Ammon's horn (tissue), 1 donor: ENCODE data around the gene CHTF18.
A peak's percentile ranks its signal among the peaks of the same experiment; 100 is the strongest.
"Not testable (repeated sequence)": the region's sequence is repeated elsewhere in the genome, so short reads cannot be mapped to it uniquely, and the experiment has no call there.

Source experiments
- DNase-seq: peaks from one replicate; pipeline ENCODE4 v3.0.0-alpha.2; 2016; ENCODE audit warnings: low spot score

Gene CHTF18

DNA sequence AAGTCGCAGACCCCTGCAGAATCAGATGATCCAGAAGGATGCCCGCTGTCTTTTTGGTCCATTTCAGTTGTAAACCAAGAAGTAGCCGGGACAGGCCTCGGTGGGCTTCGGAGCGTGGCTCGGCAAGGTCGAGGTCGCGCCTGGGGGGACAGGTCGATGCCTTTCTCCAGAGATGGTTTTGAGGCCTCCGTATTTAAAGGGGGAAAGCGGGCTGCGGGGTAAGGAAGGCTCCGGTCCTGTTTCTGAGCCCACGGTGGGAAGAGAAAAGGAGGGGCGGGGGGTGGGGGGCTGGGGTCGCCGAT lies 19.6 kb downstream of the CHTF18 start:
- no peak for DNase-seq

- peak; percentile 60 for DNase-seq
Observed at GRCh38 chr16:813204-813915, 24.9 kb downstream of the CHTF18 start.

GRCh38 chr16:813916-814412 lies 25.5 kb downstream of the CHTF18 start:
- no peak for DNase-seq

GRCh38 chr16:814974-815373 lies 26.6 kb downstream of the CHTF18 start:
- DNase-seq: no peak

DNA sequence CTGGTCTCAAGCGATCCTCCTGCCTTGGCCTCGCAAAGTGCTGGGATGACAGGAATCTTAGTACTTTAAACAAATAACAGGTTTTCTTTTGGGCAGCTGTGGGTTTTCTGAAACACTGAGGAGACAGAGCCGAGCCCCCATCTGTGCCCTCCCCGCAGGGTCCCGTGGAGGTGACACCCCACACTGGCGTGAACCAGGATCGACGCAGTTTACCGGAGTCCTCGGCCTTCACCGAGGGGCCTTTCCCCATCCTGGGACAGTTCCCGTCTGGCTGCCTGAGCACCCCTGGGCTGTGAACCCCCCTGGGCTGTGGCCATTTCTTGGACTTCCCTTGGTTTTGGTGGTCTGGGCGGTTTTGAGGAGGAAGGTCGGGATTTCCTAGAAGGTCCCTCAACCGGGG lies 27.4 kb downstream of the CHTF18 start:
- no peak for DNase-seq

- DNase-seq: no peak
Observed at GRCh38 chr16:817001-817906, 28.8 kb downstream of the CHTF18 start.

- no peak for DNase-seq
Observed at GRCh38 chr16:818132-818531, 29.7 kb downstream of the CHTF18 start.

- DNase-seq: no peak
Observed at GRCh38 chr16:818592-818991, 30.2 kb downstream of the CHTF18 start.

DNA sequence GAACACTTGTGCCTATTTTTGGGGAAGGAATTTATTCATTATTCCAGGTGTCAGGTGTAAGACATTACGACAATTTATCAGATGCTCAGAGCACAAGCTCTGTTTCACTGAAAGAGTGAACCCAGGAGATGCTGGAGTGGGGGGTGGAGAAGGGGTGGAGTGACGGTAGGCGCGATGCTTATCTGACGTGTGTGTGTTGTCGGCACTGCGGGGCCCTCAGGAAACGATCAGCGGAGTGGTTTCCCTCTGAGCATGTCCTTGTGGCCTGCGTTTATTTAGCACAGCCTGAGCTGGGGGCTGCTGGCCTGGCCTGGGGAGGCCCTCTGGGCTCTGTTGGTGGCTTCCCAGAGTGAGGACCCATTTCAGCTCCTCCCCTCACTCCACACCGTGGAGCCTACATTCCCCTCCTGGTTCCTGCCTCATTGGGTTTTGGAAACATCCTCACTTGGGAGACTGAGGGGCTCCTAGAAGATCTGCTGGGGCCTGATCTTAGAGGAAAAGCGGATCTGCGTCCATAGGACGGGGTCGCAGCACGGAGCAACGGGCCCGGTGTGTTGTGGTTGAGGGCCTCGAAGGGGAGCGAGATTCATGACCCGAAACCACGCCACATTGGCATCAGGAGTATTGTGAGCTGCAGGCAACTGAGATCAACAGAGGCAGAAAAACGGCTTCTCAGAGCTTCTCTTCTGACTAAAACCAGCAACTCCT lies 31.1 kb downstream of the CHTF18 start:
- no peak for DNase-seq

DNA sequence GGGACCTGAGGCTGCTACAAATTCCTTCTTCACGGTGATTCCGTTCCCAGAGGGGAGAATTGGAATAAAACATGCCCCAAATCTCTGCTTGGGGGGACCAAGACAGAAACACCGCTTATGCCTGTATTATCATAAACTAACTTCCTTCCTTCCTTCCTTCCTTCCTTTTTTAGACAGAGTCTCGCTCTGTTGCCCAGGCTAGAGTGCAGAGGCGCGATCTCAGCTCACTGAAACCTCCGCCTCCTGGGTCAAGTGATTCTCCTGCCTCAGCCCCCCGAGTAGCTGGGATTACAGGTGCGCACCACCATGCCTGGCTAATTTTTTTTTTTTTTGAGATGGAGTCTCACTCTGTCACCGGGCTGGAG lies 31.6 kb downstream of the CHTF18 start:
- not testable (repeated sequence) for DNase-seq

- DNase-seq: no peak
Observed at GRCh38 chr16:820748-821147, 32.3 kb downstream of the CHTF18 start.

- DNase-seq: no peak
Observed at GRCh38 chr16:821751-822150, 33.3 kb downstream of the CHTF18 start.

- DNase-seq: no peak
Observed at GRCh38 chr16:822174-822908, 33.9 kb downstream of the CHTF18 start.

DNA sequence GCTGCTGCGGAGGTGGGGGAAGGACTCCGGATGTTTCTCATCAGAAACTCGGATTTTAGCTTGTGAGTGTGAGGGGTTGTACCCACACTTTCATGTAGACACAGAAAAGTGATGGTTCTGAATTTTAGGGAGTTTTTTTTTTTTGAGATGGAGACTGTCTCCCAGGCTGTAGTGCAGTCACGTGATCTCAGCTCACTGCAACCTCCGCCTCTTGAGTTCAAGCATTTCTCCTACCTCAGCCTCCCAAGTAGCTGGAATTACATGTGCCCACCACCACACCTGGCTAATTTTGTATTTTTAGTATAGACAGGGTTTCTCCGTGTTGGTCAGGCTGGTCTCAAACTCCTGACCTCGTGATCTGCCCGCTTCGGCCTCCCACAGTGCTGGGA lies 34.5 kb downstream of the CHTF18 start:
- DNase-seq: no peak

- no peak for DNase-seq
Observed at GRCh38 chr16:824194-824593, 35.8 kb downstream of the CHTF18 start.

- DNase-seq: no peak
Observed at GRCh38 chr16:824601-825000, 36.2 kb downstream of the CHTF18 start.

GRCh38 chr16:825341-826061 lies 37.1 kb downstream of the CHTF18 start:
- DNase-seq: peak; percentile 37

DNA sequence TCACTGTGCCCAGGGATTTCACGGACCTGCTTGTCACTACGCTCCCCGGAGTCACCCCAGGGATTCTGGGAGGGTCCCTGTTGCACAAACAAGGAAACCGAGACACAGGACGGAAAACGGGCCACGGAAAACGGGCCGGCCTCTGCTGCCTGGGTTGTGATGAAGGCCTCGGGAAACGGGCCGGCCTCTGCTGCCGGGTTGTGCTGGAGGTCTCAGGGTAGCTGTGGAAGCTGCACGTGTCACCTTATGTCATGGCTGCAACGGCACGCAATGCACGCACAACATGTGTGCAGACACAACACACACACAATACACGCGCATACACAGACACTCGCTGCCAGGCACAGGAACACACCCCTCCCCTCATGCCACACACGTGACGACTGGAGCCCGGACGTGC lies 39.1 kb downstream of the CHTF18 start:
- no peak for DNase-seq

GRCh38 chr16:828891-829290 lies 40.5 kb downstream of the CHTF18 start:
- no peak for DNase-seq

- DNase-seq: no peak
Observed at GRCh38 chr16:830107-830870, 41.9 kb downstream of the CHTF18 start.
